Measurements from ENCODE around the gene MPC1. TPM values are rescaled to one million over a fixed set of nuclear protein-coding genes. Genes with fewer than 3 reads are reported as not detected.

The MPC1 gene
- polyA plus RNA-seq, 4 donors: 47.3 to 95.0 (median 80.2) TPM

- DNase-seq (ENCODE audit: low read depth in 4 of 4, low spot score in 3 of 4): no peak
Observed at GRCh38 chr6:166318649-166319600, 63.8 kb downstream of the MPC1 start.

GRCh38 chr6:166318227-166318626 lies 64.5 kb downstream of the MPC1 start:
- no peak for DNase-seq (ENCODE audit: low read depth in 4 of 4, low spot score in 3 of 4)

- DNase-seq (ENCODE audit: low read depth in 4 of 4, low spot score in 3 of 4): no peak
Observed at GRCh38 chr6:166317261-166318212, 65.2 kb downstream of the MPC1 start.

- DNase-seq (ENCODE audit: low read depth in 4 of 4, low spot score in 3 of 4): no peak
Observed at GRCh38 chr6:166315436-166315835, 67.3 kb downstream of the MPC1 start.

Other genes with a start within 250 kb of the MPC1 start
- gene TBXT, start 215.1 kb downstream of the MPC1 start, polyA plus RNA-seq (ENCODE audit: insufficient read length in 4 of 4): not detected
- under 1 TPM; 0.12 to 0.35 (median 0.19) TPM for gene PRR18, start 74.5 kb downstream of the MPC1 start, polyA plus RNA-seq (ENCODE audit: insufficient read length in 4 of 4)
- gene SFT2D1, start 40.4 kb downstream of the MPC1 start, polyA plus RNA-seq (ENCODE audit: insufficient read length in 4 of 4): 10 to 100 TPM; 51.8 to 79.2 (median 69.3) TPM
- gene RAMACL, start 203.7 kb upstream of the MPC1 start, polyA plus RNA-seq (ENCODE audit: insufficient read length in 4 of 4): 1 to 10 TPM in 1 of 4 donors, under 1 TPM in 3; 0.20 to 2.0 (median 0.29) TPM
- gene RPS6KA2, start 244.3 kb upstream of the MPC1 start, polyA plus RNA-seq (ENCODE audit: insufficient read length in 4 of 4): 10 to 100 TPM; 25.3 to 34.5 (median 30.2) TPM